ENCODE data around the gene CYSRT1. TPM values are rescaled to one million over a fixed set of nuclear protein-coding genes. Genes with fewer than 3 reads are reported as not detected.

Gene CYSRT1
- total and polyA plus RNA-seq, 2 donors (not counting 3 experiments of a cell fraction or from before 2014, with no cell fraction given): 0.44 to 1.1 TPM

DNA sequence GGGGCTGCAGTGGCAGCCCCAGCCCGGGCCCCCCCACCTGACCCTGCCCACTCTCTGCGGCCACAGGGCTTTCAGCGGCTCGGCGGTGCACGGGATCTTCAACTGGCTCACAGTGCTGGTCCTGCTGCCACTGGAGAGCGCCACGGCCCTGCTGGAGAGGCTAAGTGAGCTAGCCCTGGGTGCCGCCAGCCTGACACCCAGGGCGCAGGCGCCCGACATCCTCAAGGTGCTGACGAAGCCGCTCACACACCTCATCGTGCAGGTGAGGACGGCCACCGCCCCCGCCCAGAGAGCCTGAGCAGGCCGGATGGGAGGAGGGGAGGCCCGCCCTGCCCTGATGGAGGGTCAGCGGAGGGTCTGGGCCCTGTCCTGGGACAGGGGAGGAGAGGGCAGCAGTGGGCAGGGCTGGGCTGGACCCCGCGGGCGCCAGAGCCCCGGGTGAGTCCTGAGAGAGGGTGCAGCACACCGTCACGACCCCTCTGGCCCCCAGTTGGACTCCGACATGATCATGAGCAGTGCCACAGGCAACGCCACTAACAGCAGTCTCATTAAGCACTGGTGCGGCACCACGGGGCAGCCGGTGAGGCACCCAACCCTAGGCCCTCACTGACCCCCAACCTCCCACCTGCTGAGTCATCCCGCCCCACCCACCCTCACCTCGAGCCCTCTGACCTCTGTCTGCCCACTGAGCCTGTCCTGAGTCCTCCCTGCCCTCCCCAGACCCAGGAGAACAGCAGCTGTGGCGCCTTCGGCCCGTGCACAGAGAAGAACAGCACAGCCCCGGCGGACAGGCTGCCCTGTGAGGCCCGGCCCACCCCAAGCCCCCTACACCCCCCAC is 8.4 kb downstream of the CYSRT1 start:
- FAIRE-seq: no peak
- Histone ChIP-seq H3K4me1 (ENCODE audit: control insufficient read depth, extremely low read depth, insufficient read depth, low read length) (no peaks in the 10 kb centered on the region), H4K20me1 (replicated peaks; ENCODE audit: control insufficient read depth, extremely low read depth, insufficient read depth, low read length) (no peaks in the 10 kb centered on the region), H3K4me2 (ENCODE audit: insufficient read depth, low read length) (no peak overlapping the region), H3K9me3 (replicated peaks; ENCODE audit: control insufficient read depth, insufficient read depth, low read length) (no peaks in the 10 kb centered on the region), H3K27ac (ENCODE audit: insufficient read depth, low read depth, low read length) (no peak overlapping the region), H3K9ac (replicated peaks; ENCODE audit: extremely low read depth, insufficient read depth, low read length) (no peak overlapping the region), H2AFZ (ENCODE audit: low read depth, low read length) (no peak overlapping the region), H3K36me3 (ENCODE audit: control insufficient read depth in 2 of 2, extremely low read depth in 1 of 2, insufficient read depth in 2 of 2, low read length in 2 of 2) (no peaks in the 10 kb centered on the region), H3K9me1 (replicated peaks; ENCODE audit: control insufficient read depth, extremely low read depth, insufficient read depth, low read length) (no peaks in the 10 kb centered on the region), H3K4me3 (replicated peaks in 1 of 3; ENCODE audit: insufficient read depth in 1 of 3, low read depth in 1 of 3, low read length in 3 of 3) (no peak overlapping the region), H3K79me2 (ENCODE audit: control insufficient read depth, insufficient read depth, low read length) (no peaks in the 10 kb centered on the region), H3K27me3 (ENCODE audit: control insufficient read depth in 2 of 2, insufficient read depth in 2 of 2, low read length in 2 of 2) (no peaks in the 10 kb centered on the region)
- dilution Hi-C loops (cut with MboI; ENCODE audit: extremely low pct_ligation_motif_present, low sequenced_read_pairs): no loop called here
- BruUV-seq (replicated peaks): no TSS peak
- POLR2A ChIA-PET: no interaction called here
- TF ChIP-seq, protein P1, sequence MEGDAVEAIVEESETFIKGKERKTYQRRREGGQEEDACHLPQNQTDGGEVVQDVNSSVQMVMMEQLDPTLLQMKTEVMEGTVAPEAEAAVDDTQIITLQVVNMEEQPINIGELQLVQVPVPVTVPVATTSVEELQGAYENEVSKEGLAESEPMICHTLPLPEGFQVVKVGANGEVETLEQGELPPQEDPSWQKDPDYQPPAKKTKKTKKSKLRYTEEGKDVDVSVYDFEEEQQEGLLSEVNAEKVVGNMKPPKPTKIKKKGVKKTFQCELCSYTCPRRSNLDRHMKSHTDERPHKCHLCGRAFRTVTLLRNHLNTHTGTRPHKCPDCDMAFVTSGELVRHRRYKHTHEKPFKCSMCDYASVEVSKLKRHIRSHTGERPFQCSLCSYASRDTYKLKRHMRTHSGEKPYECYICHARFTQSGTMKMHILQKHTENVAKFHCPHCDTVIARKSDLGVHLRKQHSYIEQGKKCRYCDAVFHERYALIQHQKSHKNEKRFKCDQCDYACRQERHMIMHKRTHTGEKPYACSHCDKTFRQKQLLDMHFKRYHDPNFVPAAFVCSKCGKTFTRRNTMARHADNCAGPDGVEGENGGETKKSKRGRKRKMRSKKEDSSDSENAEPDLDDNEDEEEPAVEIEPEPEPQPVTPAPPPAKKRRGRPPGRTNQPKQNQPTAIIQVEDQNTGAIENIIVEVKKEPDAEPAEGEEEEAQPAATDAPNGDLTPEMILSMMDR (IDR thresholded peaks at IDR 0.05; ENCODE audit: extremely low read depth in 1 of 2, insufficient read depth in 1 of 2, low read depth in 1 of 2, low read length in 2 of 2): no peak
- TF ChIP-seq JUN (IDR thresholded peaks at IDR 0.05; ENCODE audit: borderline replicate concordance, insufficient read depth, insufficient read length, low read depth): no peak
- TF ChIP-seq, protein P2, sequence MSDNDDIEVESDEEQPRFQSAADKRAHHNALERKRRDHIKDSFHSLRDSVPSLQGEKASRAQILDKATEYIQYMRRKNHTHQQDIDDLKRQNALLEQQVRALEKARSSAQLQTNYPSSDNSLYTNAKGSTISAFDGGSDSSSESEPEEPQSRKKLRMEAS (IDR thresholded peaks at IDR 0.05; ENCODE audit: insufficient read depth, insufficient read length): no peak
- TF ChIP-seq FOS (IDR thresholded peaks at IDR 0.05; ENCODE audit: borderline replicate concordance, insufficient read depth, low read length): no peak
- intact Hi-C loops (cut with micrococcal nuclease): no loop called here
- no peak for DNase-seq (ENCODE audit: low read depth, low spot score)
- CTCF ChIA-PET: no interaction called here
